22Rv1 (cell line): ENCODE results near the gene IRX4.

Source experiments
- ZFX ChIP-seq: fragments of 450-650 bp; IDR thresholded peaks from 2 replicates; pipeline ENCODE4 v1.6.1; 2017; ENCODE audit warnings: antibody characterized with exemption, borderline replicate concordance
- TF ChIP-seq, protein P1 (sequence below): fragments of 450-650 bp; IDR thresholded peaks from 2 replicates; pipeline ENCODE4 v1.5.1; 2017; ENCODE audit warnings: mild to moderate bottlenecking

DNA sequence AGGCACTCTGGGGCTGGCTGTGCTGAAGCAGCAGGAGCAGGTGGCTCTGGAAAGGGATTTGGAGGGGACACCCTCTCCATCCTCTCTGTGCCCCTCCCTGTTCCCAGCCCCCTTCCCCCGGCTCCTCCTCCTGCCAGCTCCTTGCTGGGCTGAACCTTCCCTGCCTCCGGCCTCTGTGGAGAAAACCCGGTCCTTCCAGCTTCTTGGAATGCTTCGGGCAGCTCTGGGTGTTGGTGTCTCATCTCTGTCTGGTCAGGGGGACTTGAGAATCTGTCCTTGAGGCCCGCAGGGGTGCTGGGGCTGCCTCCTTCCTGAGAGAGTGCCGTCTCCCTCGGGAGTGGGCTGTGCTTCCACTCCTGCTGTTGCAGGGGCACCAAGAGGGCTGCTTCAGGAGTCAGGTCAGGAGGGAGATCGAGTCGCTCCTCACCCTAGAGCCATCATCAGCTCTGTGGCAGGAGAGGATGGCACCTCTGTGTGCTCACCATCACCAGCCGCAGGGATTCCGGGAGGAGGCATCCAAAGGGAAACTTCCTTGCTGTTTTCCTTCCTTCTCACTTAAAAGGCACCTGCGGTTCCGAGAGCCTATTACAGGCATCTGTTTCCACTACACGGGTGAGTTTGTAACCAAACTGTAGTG lies 50.9 kb downstream of the IRX4 start:
- TF ChIP-seq, protein P1, sequence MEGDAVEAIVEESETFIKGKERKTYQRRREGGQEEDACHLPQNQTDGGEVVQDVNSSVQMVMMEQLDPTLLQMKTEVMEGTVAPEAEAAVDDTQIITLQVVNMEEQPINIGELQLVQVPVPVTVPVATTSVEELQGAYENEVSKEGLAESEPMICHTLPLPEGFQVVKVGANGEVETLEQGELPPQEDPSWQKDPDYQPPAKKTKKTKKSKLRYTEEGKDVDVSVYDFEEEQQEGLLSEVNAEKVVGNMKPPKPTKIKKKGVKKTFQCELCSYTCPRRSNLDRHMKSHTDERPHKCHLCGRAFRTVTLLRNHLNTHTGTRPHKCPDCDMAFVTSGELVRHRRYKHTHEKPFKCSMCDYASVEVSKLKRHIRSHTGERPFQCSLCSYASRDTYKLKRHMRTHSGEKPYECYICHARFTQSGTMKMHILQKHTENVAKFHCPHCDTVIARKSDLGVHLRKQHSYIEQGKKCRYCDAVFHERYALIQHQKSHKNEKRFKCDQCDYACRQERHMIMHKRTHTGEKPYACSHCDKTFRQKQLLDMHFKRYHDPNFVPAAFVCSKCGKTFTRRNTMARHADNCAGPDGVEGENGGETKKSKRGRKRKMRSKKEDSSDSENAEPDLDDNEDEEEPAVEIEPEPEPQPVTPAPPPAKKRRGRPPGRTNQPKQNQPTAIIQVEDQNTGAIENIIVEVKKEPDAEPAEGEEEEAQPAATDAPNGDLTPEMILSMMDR = no peak
- no peak for TF ChIP-seq ZFX
